Suprapubic skin (tissue), 4 donors: ENCODE measurements around the gene TCF15. TPM values are rescaled to one million over a fixed set of nuclear protein-coding genes. Genes with fewer than 3 reads are reported as not detected.

ENCODE experiments used
- DNase-seq, 2 donors: peaks; one replicate each; pipeline ENCODE4 v3.0.0-alpha.2; 2019; ENCODE audit warnings: low spot score in 2 of 2
- H3K27ac ChIP-seq: fragments of 200-600 bp; sonication (generic); one replicate; pipeline ENCODE4 v1.5.1; 2019
- H3K27me3 ChIP-seq: fragments of 200-600 bp; sonication (generic); one replicate; pipeline ENCODE4 v1.5.1; 2019
- H3K36me3 ChIP-seq: fragments of 200-600 bp; sonication (generic); one replicate; pipeline ENCODE4 v1.5.1; 2019
- H3K4me1 ChIP-seq: fragments of 200-600 bp; sonication (generic); one replicate; pipeline ENCODE4 v1.5.1; 2019
- H3K4me3 ChIP-seq: fragments of 200-600 bp; sonication (generic); one replicate; pipeline ENCODE4 v1.5.1; 2019; ENCODE audit warnings: mild to moderate bottlenecking
- H3K9me3 ChIP-seq: fragments of 200-600 bp; sonication (generic); one replicate; pipeline ENCODE4 v1.5.1; 2019
- CTCF ChIP-seq, 2 donors: fragments of 200-600 bp in 1 of 2; fragments of 450-650 bp in 1 of 2; sonication (generic) in 1 of 2; IDR thresholded peaks; one replicate each; pipeline ENCODE4 v1.5.1; 2016 to 2019; ENCODE audit warnings: antibody characterized with exemption in 2 of 2, mild to moderate bottlenecking in 1 of 2, moderate library complexity in 1 of 2
- EP300 ChIP-seq: sonication (generic); formaldehyde crosslinking; IDR thresholded peaks from one replicate; pipeline ENCODE4 v1.6.1; 2017; ENCODE audit warnings: antibody characterized with exemption
- POLR2A ChIP-seq, 2 donors: fragments of 450-650 bp; IDR thresholded peaks; one replicate each; pipeline ENCODE4 v1.6.1; 2017; ENCODE audit warnings: antibody characterized with exemption in 2 of 2, mild to moderate bottlenecking in 2 of 2, moderate library complexity in 2 of 2
- POLR2AphosphoS5 ChIP-seq, 3 donors: sonication (generic); formaldehyde crosslinking; IDR thresholded peaks; one replicate each; pipeline ENCODE4 v1.6.1; 2017; ENCODE audit warnings: antibody characterized with exemption in 3 of 3
- WGBS: methylation state at CpG from one replicate; pipeline ENCODE4 v1.1.5; 2018; 5-methylcytosine and 5-hydroxymethylcytosine counted together
- total RNA-seq, 4 donors: library from RNA; depleted of rRNA; stranded (reverse); fragments of >200 nt; gene quantifications; one replicate each; pipeline ENCODE4 v1.1.0, GENCODE V29; 2016

The TCF15 gene
- total RNA-seq, 4 donors from 2014 or later, result 0.76 TPM; not detected in 3

- Histone ChIP-seq H3K27ac (no peak overlapping the region), H3K4me1 (peaks cover 23% of the 10 kb centered on the region)
These were observed 44.3 kb upstream of the TCF15 start for GRCh38 chr20:654417-654750.

GRCh38 chr20:653590-654416, 43.7 kb upstream of the TCF15 start:
- Histone ChIP-seq H3K4me1 (peaks cover 23% of the 10 kb centered on the region), H3K27ac (peak overlapping the region; percentile 75), H3K27me3 (peaks cover 2% of the 10 kb centered on the region), H3K9me3 (no peaks in the 10 kb centered on the region), H3K4me3 (peak overlapping the region; percentile 71), H3K36me3 (peaks cover 13% of the 10 kb centered on the region)
- 26% methylated on average over 15 of the region's 31 CpGs for WGBS
- no peak for DNase-seq
- TF ChIP-seq EP300 (no peak), CTCF (IDR thresholded peaks at IDR 0.05) (no peak), POLR2A (IDR thresholded peaks at IDR 0.05) (no peak), POLR2AphosphoS5 (IDR thresholded peaks at IDR 0.05) (no peak)

More at GRCh38 chr20:654417-654750, 44.3 kb upstream of the TCF15 start:
- TF ChIP-seq POLR2AphosphoS5 (IDR thresholded peaks at IDR 0.05), result no peak
- TF ChIP-seq EP300, result no peak
- TF ChIP-seq CTCF (IDR thresholded peaks at IDR 0.05), result no peak
- TF ChIP-seq POLR2A (IDR thresholded peaks at IDR 0.05), result no peak
- WGBS, result 91% methylated on average over 3 of the region's 3 CpGs
- Histone ChIP-seq H3K4me3 (no peak overlapping the region), H3K9me3 (no peaks in the 10 kb centered on the region), H3K36me3 (peaks cover 8% of the 10 kb centered on the region), H3K27me3 (peaks cover 7% of the 10 kb centered on the region)
- no peak for DNase-seq

GRCh38 chr20:653110-653589, 43.0 kb upstream of the TCF15 start, which contains the start of gene SRXN1:
Gene SRXN1, minus strand, starts transcription at chr20:653200. Its CDS starts 15 bp downstream, at chr20:653185.
- WGBS, result no CpG with 5 or more reads among the region's 74 CpGs
- TF ChIP-seq CTCF (IDR thresholded peaks at IDR 0.05) (peak; percentile 11 to 60), POLR2AphosphoS5 (IDR thresholded peaks at IDR 0.05) (no peak), POLR2A (IDR thresholded peaks at IDR 0.05) (no peak)
- peak; percentile 87 to 93 for DNase-seq
- Histone ChIP-seq H3K9me3 (no peaks in the 10 kb centered on the region), H3K4me1 (peaks cover 23% of the 10 kb centered on the region), H3K4me3 (peak within 1 kb of the TSS; percentile 71), H3K27ac (peak within 1 kb of the TSS; percentile 75), H3K36me3 (peaks cover 20% of the 10 kb centered on the region), H3K27me3 (no peaks in the 10 kb centered on the region)

GRCh38 chr20:652615-653109, 42.6 kb upstream of the TCF15 start:
- 20% methylated on average over 6 of the region's 36 CpGs for WGBS
- Histone ChIP-seq H3K27me3 (no peaks in the 10 kb centered on the region), H3K4me1 (peaks cover 23% of the 10 kb centered on the region), H3K36me3 (peaks cover 25% of the 10 kb centered on the region), H3K4me3 (peak overlapping the region; percentile 71), H3K27ac (peak overlapping the region; percentile 75), H3K9me3 (no peaks in the 10 kb centered on the region)
- TF ChIP-seq POLR2AphosphoS5 (IDR thresholded peaks at IDR 0.05) (no peak), POLR2A (IDR thresholded peaks at IDR 0.05) (no peak), CTCF (IDR thresholded peaks at IDR 0.05) (no peak), EP300 (no peak)
- DNase-seq, result no peak
